H9 (cell line): ENCODE measurements around the gene HHATL. TPM values are rescaled to one million over a fixed set of nuclear protein-coding genes. Genes with fewer than 3 reads are reported as not detected.
A peak's percentile ranks its signal among the peaks of the same experiment; 100 is the strongest.

ENCODE experiments used
- DNase-seq: peaks from one replicate; pipeline ENCODE4 v3.0.0-alpha.2; 2017
- H2AFZ ChIP-seq: one replicate; pipeline ENCODE4 v1.6.1; 2013; ENCODE audit warnings: mild to moderate bottlenecking, low read length, control low read depth, moderate library complexity
- H2AK5ac ChIP-seq: 2 replicates; pipeline ENCODE4 v1.6.1; 2013; ENCODE audit warnings: low read length, control low read depth, mixed read lengths; ENCODE audit not compliant: insufficient read length
- H2BK120ac ChIP-seq: one replicate; pipeline ENCODE4 v1.6.1; 2013; ENCODE audit warnings: low read depth, mild to moderate bottlenecking, low read length, control low read depth, inconsistent platforms; ENCODE audit not compliant: poor library complexity, severe bottlenecking
- H2BK12ac ChIP-seq: 2 replicates; pipeline ENCODE4 v1.6.1; 2013; ENCODE audit warnings: low read length, control low read depth, mixed read lengths, low read depth; ENCODE audit not compliant: insufficient read length
- H2BK15ac ChIP-seq: 2 replicates; pipeline ENCODE4 v1.6.1; 2013; ENCODE audit warnings: low read depth, low read length, control low read depth
- H2BK20ac ChIP-seq: one replicate; pipeline ENCODE4 v1.6.1; 2013; ENCODE audit warnings: low read depth, mild to moderate bottlenecking, low read length, control low read depth, inconsistent platforms; ENCODE audit not compliant: poor library complexity, severe bottlenecking
- H2BK5ac ChIP-seq: 2 replicates; pipeline ENCODE4 v1.6.1; 2013; ENCODE audit warnings: low read length, control low read depth, mixed read lengths; ENCODE audit not compliant: insufficient read length
- H3K14ac ChIP-seq: 2 replicates; pipeline ENCODE4 v1.6.1; 2013; ENCODE audit warnings: low read length, control low read depth; ENCODE audit not compliant: insufficient read depth
- H3K18ac ChIP-seq: 2 replicates; pipeline ENCODE4 v1.6.1; 2013; ENCODE audit warnings: low read depth, mild to moderate bottlenecking, mixed read lengths, low read length, control low read depth; ENCODE audit not compliant: insufficient read length
- H3K23ac ChIP-seq: 2 replicates; pipeline ENCODE4 v1.6.1; 2013; ENCODE audit warnings: low read length, control low read depth, mixed read lengths, low read depth; ENCODE audit not compliant: insufficient read length
- H3K23me2 ChIP-seq: 2 replicates; pipeline ENCODE4 v1.6.1; 2013; ENCODE audit warnings: low read depth, mild to moderate bottlenecking, mixed read lengths, low read length, control low read depth; ENCODE audit not compliant: insufficient read length, poor library complexity, severe bottlenecking
- H3K27ac ChIP-seq: 2 replicates; pipeline ENCODE4 v1.5.1; 2013; ENCODE audit warnings: low read length, control low read depth, mixed read lengths, low read depth; ENCODE audit not compliant: insufficient read length
- H3K27me3 ChIP-seq: 2 replicates; pipeline ENCODE4 v1.6.1; 2013; ENCODE audit warnings: low read length, control low read depth, inconsistent platforms; ENCODE audit not compliant: insufficient read depth
- H3K4ac ChIP-seq: 2 replicates; pipeline ENCODE4 v1.6.1; 2013; ENCODE audit warnings: low read depth, mild to moderate bottlenecking, control low read depth, inconsistent platforms, low read length, moderate library complexity
- H3K4me1 ChIP-seq: 2 replicates; pipeline ENCODE4 v1.6.1; 2013; ENCODE audit warnings: low read length, control low read depth, inconsistent platforms; ENCODE audit not compliant: insufficient read depth
- H3K4me2 ChIP-seq: 2 replicates; pipeline ENCODE4 v1.6.1; 2013; ENCODE audit warnings: low read length, control low read depth, mixed read lengths; ENCODE audit not compliant: insufficient read length, insufficient read depth
- H3K56ac ChIP-seq: 2 replicates; pipeline ENCODE4 v1.6.1; 2013; ENCODE audit warnings: low read depth, mild to moderate bottlenecking, mixed read lengths, low read length, control low read depth; ENCODE audit not compliant: insufficient read length
- H3K79me1 ChIP-seq: 2 replicates; pipeline ENCODE4 v1.6.1; 2013; ENCODE audit warnings: low read depth, mild to moderate bottlenecking, moderate library complexity, low read length, control low read depth, inconsistent platforms; ENCODE audit not compliant: insufficient read depth, poor library complexity, severe bottlenecking
- H3K79me2 ChIP-seq: 2 replicates; pipeline ENCODE4 v1.6.1; 2013; ENCODE audit warnings: low read length, control low read depth, inconsistent platforms; ENCODE audit not compliant: insufficient read depth
- H3K9ac ChIP-seq: 2 replicates; pipeline ENCODE4 v1.6.1; 2013; ENCODE audit warnings: low read length, control low read depth, mixed read lengths; ENCODE audit not compliant: insufficient read length; ENCODE audit errors: extremely low read depth
- H3K9me3 ChIP-seq: one replicate; pipeline ENCODE4 v1.6.1; 2013; ENCODE audit warnings: low read depth, low read length, inconsistent platforms; ENCODE audit not compliant: control insufficient read depth
- H3T11ph ChIP-seq: one replicate; pipeline ENCODE4 v1.6.1; 2013; ENCODE audit warnings: mild to moderate bottlenecking, low read length, control low read depth, inconsistent platforms
- H4K20me1 ChIP-seq: one replicate; pipeline ENCODE4 v1.6.1; 2013; ENCODE audit not compliant: control insufficient read depth, insufficient read length, insufficient read depth
- H4K5ac ChIP-seq: 2 replicates; pipeline ENCODE4 v1.6.1; 2013; ENCODE audit warnings: low read depth, mild to moderate bottlenecking, mixed read lengths, low read length, control low read depth; ENCODE audit not compliant: insufficient read length
- H4K8ac ChIP-seq: replicated peaks from 2 replicates; pipeline ENCODE4 v1.6.1; 2013; ENCODE audit warnings: low read length, control low read depth, mixed read lengths, low read depth; ENCODE audit not compliant: insufficient read length
- H4K91ac ChIP-seq: 2 replicates; pipeline ENCODE4 v1.6.1; 2013; ENCODE audit warnings: low read depth, mild to moderate bottlenecking, moderate library complexity, mixed read lengths, low read length, control low read depth; ENCODE audit not compliant: insufficient read length
- H3K27ac Mint-ChIP-seq, 3 experiments: 2 replicates in 2 of 3; 3 replicates in 1 of 3; pipeline ENCODE4 v1.8.0; 2020 to 2021; ENCODE audit warnings: mixed read lengths in 3 of 3, mild to moderate bottlenecking in 1 of 3, moderate library complexity in 1 of 3
- H3K27me3 Mint-ChIP-seq: 2 replicates; pipeline ENCODE4 v1.8.0; 2021; ENCODE audit warnings: low read depth, mild to moderate bottlenecking, moderate library complexity, mixed read lengths
- H3K36me3 Mint-ChIP-seq, 3 experiments: 2 replicates in 2 of 3; 3 replicates in 1 of 3; pipeline ENCODE4 v1.8.0; 2020 to 2021; ENCODE audit warnings: low read depth in 3 of 3, mixed read lengths in 3 of 3; ENCODE audit not compliant: insufficient read depth in 1 of 3
- H3K4me1 Mint-ChIP-seq, 2 experiments: 2 replicates each; pipeline ENCODE4 v1.8.0; 2020; ENCODE audit warnings: mixed read lengths in 2 of 2
- H3K4me3 Mint-ChIP-seq, 2 experiments: 2 replicates in 1 of 2; 3 replicates in 1 of 2; pipeline ENCODE4 v1.8.0; 2020 to 2021; ENCODE audit warnings: mild to moderate bottlenecking in 2 of 2, mixed read lengths in 2 of 2, moderate library complexity in 1 of 2
- H3K9me3 Mint-ChIP-seq, 2 experiments: 2 replicates in 1 of 2; 3 replicates in 1 of 2; pipeline ENCODE4 v1.8.0; 2020; ENCODE audit warnings: mild to moderate bottlenecking in 2 of 2, mixed read lengths in 2 of 2, moderate library complexity in 1 of 2
- WGBS: extraction: QIAGEN DNeasy Blood & Tissue Kit; methylation state at CpG from one replicate; pipeline ENCODE4 v1.1.7; 2013; ENCODE audit warnings: missing lambda C conversion rate, low lambda C conversion rate, mixed read lengths; ENCODE audit not compliant: insufficient read length; ENCODE audit errors: extremely low coverage; 5-methylcytosine and 5-hydroxymethylcytosine counted together
- total RNA-seq: library from RNA; stranded (reverse); gene quantifications from 2 replicates; pipeline ENCODE4 v1.2.1, GENCODE V29; 2021
- TF ChIP-seq, protein P1 (sequence below): fragments of 200-600 bp; sonication (generic); conservative IDR thresholded peaks from 3 replicates; pipeline ENCODE4 v1.8.0; 2021; ENCODE audit warnings: antibody characterized with exemption, mild to moderate bottlenecking

Gene HHATL
- total RNA-seq, 1 experiment from 2014 or later: 0.46 TPM

DNA sequence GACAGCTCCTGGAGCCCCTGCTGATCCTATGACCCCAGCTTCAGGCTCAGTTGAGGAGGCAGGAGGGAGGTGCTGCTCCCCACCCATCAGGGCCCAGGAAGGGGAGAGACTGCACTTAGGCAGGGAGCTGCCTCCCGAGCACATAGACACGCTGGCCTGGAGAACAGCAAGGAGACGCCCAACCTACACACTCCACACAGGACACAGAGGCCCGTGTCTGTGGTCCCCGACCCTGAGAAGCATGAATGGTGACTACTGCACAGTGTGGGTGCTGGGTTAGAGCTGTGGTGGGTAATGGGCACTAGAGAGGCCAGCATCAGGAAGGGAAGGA lies 1.1 kb upstream of the HHATL start:
- H2AK5ac ChIP-seq: no peak overlapping the region
- Mint-ChIP-seq H3K27me3 (peaks cover 2% of the 10 kb centered on the region; the same call in 1 of the 2 replicates), H3K9me3 (no peaks in the 10 kb centered on the region), H3K4me1 (peaks cover 11 to 22% of the 10 kb centered on the region in 2 experiments), H3K36me3 (no peaks in the 10 kb centered on the region; a peak in 1 of 7 replicates), H3K4me3 (no peak overlapping the region), H3K27ac (peak overlapping the region in 1 of 3 experiments; percentile 24; a peak in 1 of 7 replicates)
- H3K79me1 ChIP-seq: no peaks in the 10 kb centered on the region
- no peak overlapping the region for H2BK15ac ChIP-seq
- no peak overlapping the region for H3K14ac ChIP-seq
- no peak overlapping the region for H3K4me2 ChIP-seq
- H4K91ac ChIP-seq: no peak overlapping the region
- H2AFZ ChIP-seq: no peak overlapping the region
- no peaks in the 10 kb centered on the region for H3K9me3 ChIP-seq
- TF ChIP-seq, protein P1, sequence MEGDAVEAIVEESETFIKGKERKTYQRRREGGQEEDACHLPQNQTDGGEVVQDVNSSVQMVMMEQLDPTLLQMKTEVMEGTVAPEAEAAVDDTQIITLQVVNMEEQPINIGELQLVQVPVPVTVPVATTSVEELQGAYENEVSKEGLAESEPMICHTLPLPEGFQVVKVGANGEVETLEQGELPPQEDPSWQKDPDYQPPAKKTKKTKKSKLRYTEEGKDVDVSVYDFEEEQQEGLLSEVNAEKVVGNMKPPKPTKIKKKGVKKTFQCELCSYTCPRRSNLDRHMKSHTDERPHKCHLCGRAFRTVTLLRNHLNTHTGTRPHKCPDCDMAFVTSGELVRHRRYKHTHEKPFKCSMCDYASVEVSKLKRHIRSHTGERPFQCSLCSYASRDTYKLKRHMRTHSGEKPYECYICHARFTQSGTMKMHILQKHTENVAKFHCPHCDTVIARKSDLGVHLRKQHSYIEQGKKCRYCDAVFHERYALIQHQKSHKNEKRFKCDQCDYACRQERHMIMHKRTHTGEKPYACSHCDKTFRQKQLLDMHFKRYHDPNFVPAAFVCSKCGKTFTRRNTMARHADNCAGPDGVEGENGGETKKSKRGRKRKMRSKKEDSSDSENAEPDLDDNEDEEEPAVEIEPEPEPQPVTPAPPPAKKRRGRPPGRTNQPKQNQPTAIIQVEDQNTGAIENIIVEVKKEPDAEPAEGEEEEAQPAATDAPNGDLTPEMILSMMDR: no peak
- H3K27ac ChIP-seq: no peak overlapping the region
- H4K20me1 ChIP-seq: no peaks in the 10 kb centered on the region
- no peak overlapping the region for H3K23ac ChIP-seq
- H2BK12ac ChIP-seq: no peak overlapping the region
- H3K56ac ChIP-seq: no peak overlapping the region
- no peak overlapping the region for H3T11ph ChIP-seq
- H3K23me2 ChIP-seq: no peaks in the 10 kb centered on the region
- no peak overlapping the region for H3K9ac ChIP-seq
- H4K5ac ChIP-seq: no peak overlapping the region
- H4K8ac ChIP-seq: no peak overlapping the region
- no CpG with 5 or more reads among the region's 5 CpGs for WGBS
- H3K18ac ChIP-seq: no peak overlapping the region
- peak; percentile 20 for DNase-seq
- no peaks in the 10 kb centered on the region; the same call in 1 of the 2 replicates for H3K27me3 ChIP-seq
- no peak overlapping the region for H2BK5ac ChIP-seq
- no peak overlapping the region for H2BK20ac ChIP-seq
- H3K4me1 ChIP-seq: no peaks in the 10 kb centered on the region
- no peaks in the 10 kb centered on the region for H3K79me2 ChIP-seq
- no peak overlapping the region for H2BK120ac ChIP-seq
- no peak overlapping the region for H3K4ac ChIP-seq
